Stomach (tissue), 9 donors: ENCODE measurements around the gene MIPOL1. TPM values are rescaled to one million over a fixed set of nuclear protein-coding genes. Genes with fewer than 3 reads are reported as not detected.
A peak's percentile ranks its signal among the peaks of the same experiment; 100 is the strongest.
"Not testable (repeated sequence)": the region's sequence is repeated elsewhere in the genome, so short reads cannot be mapped to it uniquely, and the experiment has no call there.

Experiments
- DNase-seq, 2 donors: peaks; one replicate each; pipeline versions ENCODE4 v3.0.0 to v3.0.0-alpha.2; 2013 to 2019
- H3K27ac ChIP-seq, 5 donors: fragments of 200-600 bp in 4 of 5; sonication (generic) in 4 of 5; one replicate each; pipeline ENCODE4 v1.5.1; 2013 to 2019; ENCODE audit warnings: mild to moderate bottlenecking in 1 of 5, moderate library complexity in 1 of 5
- H3K27me3 ChIP-seq, 3 donors: fragments of 200-600 bp; sonication (generic); one replicate each; pipeline ENCODE4 v1.5.1; 2017 to 2019; ENCODE audit warnings: mixed run types in 1 of 3
- H3K36me3 ChIP-seq, 4 donors: fragments of 200-600 bp; sonication (generic); 1 replicate in 3 of 4; 2 replicates in 1 of 4; pipeline ENCODE4 v1.5.1; 2016 to 2019
- H3K4me1 ChIP-seq, 4 donors: fragments of 200-600 bp; sonication (generic); one replicate each; pipeline ENCODE4 v1.5.1; 2016 to 2019
- H3K4me3 ChIP-seq, 4 donors: fragments of 200-600 bp; sonication (generic) in 3 of 4; one replicate each; pipeline ENCODE4 v1.5.1; 2016 to 2019; ENCODE audit warnings: mild to moderate bottlenecking in 1 of 4
- H3K9me3 ChIP-seq, 4 donors: fragments of 200-600 bp; sonication (generic); one replicate each; pipeline ENCODE4 v1.5.1; 2016 to 2019
- EP300 ChIP-seq: sonication (generic); formaldehyde crosslinking; IDR thresholded peaks from one replicate; pipeline ENCODE4 v1.6.1; 2017; ENCODE audit warnings: antibody characterized with exemption
- POLR2A ChIP-seq, 4 donors: fragments of 450-650 bp; IDR thresholded peaks; one replicate each; pipeline ENCODE4 v1.6.1; 2016; ENCODE audit warnings: antibody characterized with exemption in 4 of 4, control low read depth in 2 of 4, mild to moderate bottlenecking in 1 of 4, moderate library complexity in 1 of 4
- POLR2AphosphoS5 ChIP-seq, 3 donors: sonication (generic); formaldehyde crosslinking; IDR thresholded peaks; one replicate each; pipeline ENCODE4 v1.6.1; 2016; ENCODE audit warnings: antibody characterized with exemption in 3 of 3
- WGBS, 5 donors: extraction: QIAGEN DNeasy Blood & Tissue Kit in 3 of 5; methylation state at CpG; one replicate each; pipeline versions ENCODE4 v1.1.5 to v1.1.7; 2013 to 2018; 5-methylcytosine and 5-hydroxymethylcytosine counted together
- intact Hi-C: fragments of 100-400 bp; cut with DNase I; formaldehyde crosslinking; loops from one replicate; pipeline ENCODE4 v1.15.1; 2023; ENCODE audit warnings: low total_unique reads
- polyA plus RNA-seq, 3 donors: library from polyadenylated mRNA; stranded (reverse); fragments of 200-250 nt; gene quantifications; one replicate each; pipeline ENCODE4 v1.2.3, GENCODE V29; 2013
- total RNA-seq, 5 donors: library from RNA; depleted of rRNA; stranded (reverse); fragments of >200 nt; gene quantifications; one replicate each; pipeline versions ENCODE4 v1.1.0 to v1.2.3, GENCODE V29; 2014 to 2016
- TF ChIP-seq, protein P1 (sequence below), 7 experiments: fragments of 450-650 bp in 4 of 7; fragments of 200-600 bp in 3 of 7; sonication (generic) in 3 of 7; IDR thresholded peaks; one replicate each; pipeline ENCODE4 v1.5.1; 2016 to 2019; ENCODE audit warnings: antibody characterized with exemption in 7 of 7, control low read depth in 2 of 7, mild to moderate bottlenecking in 1 of 7
- donor health status: healthy with polysubstance abuse.
- donor health status: Bipolar disorder and iron deficiency.
- donor health status: healthy.

The MIPOL1 gene
- total and polyA plus RNA-seq, 8 donors, result 2.2 to 133 (median 15.8) TPM

DNA sequence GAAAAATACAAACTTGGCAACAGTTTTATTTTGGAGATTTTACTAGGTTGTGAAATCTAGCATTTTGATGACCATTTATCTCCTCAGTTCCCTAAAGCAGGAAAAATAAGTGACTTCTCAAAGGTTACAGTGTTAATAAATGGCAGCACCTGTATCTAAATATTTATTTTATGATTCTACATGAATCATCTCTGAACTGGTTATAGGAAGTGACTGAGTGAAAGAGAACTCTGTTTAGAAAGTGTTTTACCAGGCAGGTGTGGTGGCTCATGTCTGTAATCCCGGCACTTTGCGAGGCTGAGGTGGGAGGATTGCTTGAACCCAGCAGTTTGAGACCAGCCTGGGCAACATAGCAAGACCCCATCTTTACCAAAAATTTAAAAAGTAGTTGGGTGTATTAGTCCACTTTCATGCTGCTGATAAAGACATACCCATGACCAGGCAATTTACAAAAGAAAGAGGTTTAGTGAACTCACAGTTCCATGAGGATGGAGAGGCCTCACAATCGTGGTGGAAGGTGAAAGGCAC lies 26.3 kb downstream of the MIPOL1 start:
- WGBS, 5 donors, result 70 to 91% (median 75%) methylated on average over 3 of the region's 3 CpGs
- Histone ChIP-seq H3K36me3 (peaks cover 0 to 14% (median 2%) of the 10 kb centered on the region in 4 donors), H3K4me1 (no peaks in the 10 kb centered on the region), H3K4me3 (no peak overlapping the region), H3K9me3 (peaks cover 5 to 23% (median 10%) of the 10 kb centered on the region in 4 donors), H3K27ac (peak overlapping the region in 1 of 5 donors; percentile 6), H3K27me3 (no peaks in the 10 kb centered on the region)
- no peak for DNase-seq
- no peak for TF ChIP-seq POLR2AphosphoS5 (IDR thresholded peaks at IDR 0.05)
- TF ChIP-seq, protein P1, sequence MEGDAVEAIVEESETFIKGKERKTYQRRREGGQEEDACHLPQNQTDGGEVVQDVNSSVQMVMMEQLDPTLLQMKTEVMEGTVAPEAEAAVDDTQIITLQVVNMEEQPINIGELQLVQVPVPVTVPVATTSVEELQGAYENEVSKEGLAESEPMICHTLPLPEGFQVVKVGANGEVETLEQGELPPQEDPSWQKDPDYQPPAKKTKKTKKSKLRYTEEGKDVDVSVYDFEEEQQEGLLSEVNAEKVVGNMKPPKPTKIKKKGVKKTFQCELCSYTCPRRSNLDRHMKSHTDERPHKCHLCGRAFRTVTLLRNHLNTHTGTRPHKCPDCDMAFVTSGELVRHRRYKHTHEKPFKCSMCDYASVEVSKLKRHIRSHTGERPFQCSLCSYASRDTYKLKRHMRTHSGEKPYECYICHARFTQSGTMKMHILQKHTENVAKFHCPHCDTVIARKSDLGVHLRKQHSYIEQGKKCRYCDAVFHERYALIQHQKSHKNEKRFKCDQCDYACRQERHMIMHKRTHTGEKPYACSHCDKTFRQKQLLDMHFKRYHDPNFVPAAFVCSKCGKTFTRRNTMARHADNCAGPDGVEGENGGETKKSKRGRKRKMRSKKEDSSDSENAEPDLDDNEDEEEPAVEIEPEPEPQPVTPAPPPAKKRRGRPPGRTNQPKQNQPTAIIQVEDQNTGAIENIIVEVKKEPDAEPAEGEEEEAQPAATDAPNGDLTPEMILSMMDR (IDR thresholded peaks at IDR 0.05), result no peak
- TF ChIP-seq POLR2A (IDR thresholded peaks at IDR 0.05), result no peak
- TF ChIP-seq EP300, result no peak
- intact Hi-C loops, result no loop called here

DNA sequence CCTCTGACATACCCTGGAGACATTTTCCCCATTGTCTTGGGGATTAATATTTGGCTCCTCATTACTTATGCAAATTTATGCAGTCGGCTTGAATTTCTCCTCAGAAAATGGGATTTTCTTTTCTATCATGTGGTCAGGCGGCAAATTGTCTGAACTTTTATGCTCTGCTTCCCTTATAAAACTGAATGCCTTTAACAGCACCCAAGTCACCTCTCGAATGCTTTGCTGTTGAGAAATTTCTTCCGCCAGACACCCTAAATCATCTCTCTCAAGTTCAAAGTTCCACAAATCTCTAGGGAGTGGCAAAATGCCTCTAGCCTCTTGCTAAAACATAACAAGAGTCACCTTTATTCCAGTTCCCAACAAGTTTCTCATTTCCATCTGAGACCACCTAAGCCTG lies 27.9 kb downstream of the MIPOL1 start:
- H3K27me3 ChIP-seq, H3K4me1 ChIP-seq, DNase-seq, intact Hi-C loops, H3K4me3 ChIP-seq, H3K27ac ChIP-seq: not testable (repeated sequence)
- H3K36me3 ChIP-seq, result peaks cover 0 to 14% (median 2%) of the 10 kb centered on the region in 4 donors
- 94 to 97% (median 95%) methylated on average over 4 of the region's 4 CpGs for WGBS, 5 donors
- H3K9me3 ChIP-seq, result peaks cover 5 to 23% (median 10%) of the 10 kb centered on the region in 4 donors

DNA sequence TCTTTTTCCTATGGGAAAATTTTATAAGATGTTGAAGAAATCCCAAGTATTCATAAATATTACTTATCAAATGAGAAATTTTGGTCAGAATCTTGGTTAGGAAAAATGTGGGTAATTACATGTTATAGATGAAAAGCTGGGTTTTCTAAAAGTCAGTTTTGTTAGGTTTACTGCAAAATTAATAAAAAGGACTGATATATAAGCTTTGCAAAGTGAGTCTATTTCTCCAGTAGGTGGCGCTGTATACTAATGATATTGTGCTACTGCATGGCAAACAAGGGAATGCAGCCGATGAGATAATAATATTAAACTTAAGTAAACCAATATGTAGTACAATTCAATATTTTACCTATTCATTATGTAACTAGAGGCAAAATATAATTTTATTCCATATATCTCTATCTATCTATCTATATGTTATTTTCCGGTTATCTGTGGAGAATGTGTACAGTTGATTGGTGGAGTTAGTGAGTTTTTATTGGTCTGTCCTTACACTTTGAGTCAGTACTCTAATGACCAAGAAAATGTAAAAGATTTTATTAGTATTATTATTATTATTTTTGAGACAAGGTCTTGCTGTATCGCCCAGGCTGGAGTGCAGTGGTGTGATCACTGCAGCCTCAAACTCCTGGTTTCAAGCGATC lies 32.9 kb downstream of the MIPOL1 start:
- intact Hi-C loops, result loop anchor here (10.0 kb wide), 1 partner anchor 644 kb away; no protein-coding TSS in a partner anchor

DNA sequence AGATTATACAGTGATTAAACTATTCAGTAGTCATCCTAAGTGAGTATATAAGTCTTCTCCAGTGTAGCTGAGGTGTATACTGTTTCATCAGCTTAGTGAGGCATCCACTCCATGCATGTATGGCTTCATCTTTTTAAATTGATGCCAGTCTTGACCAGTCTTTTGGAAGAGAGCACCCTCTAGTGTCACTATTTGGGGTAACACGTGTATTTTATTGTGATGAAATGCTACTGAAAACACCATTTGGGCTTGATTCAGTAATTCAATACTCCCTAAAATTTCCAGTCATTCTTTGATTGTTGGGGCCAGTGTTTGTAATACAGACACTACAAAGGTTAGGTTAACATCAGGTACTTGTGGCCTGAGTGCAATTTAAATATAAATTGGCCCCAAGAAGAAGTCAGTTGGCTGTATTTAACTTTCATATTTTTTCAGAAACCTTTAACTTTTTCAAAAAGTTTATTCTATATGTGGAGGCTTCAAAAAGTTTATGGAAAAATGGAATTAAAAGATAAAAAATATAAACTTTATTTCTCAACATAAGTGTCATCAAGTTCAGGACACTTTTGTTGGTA lies 35.3 kb downstream of the MIPOL1 start:
- Histone ChIP-seq H3K4me3 (no peak overlapping the region), H3K27me3 (no peaks in the 10 kb centered on the region), H3K4me1 (peaks cover 0 to 7% (median 2%) of the 10 kb centered on the region in 4 donors), H3K27ac (no peak overlapping the region), H3K9me3 (no peaks in the 10 kb centered on the region), H3K36me3 (no peaks in the 10 kb centered on the region)
- DNase-seq, result peak in 1 of 2 donors; percentile 52
- intact Hi-C loops, result loop anchor here (10.0 kb wide), 1 partner anchor 642 kb away; no protein-coding TSS in a partner anchor
- WGBS, 5 donors, result 9 to 16% (median 12%) methylated on average over 1 of the region's 1 CpG
- no peak for TF ChIP-seq EP300
- no peak for TF ChIP-seq POLR2AphosphoS5 (IDR thresholded peaks at IDR 0.05)
- TF ChIP-seq, protein P1 (IDR thresholded peaks at IDR 0.05), result peak in 4 of 7 experiments; percentile 37 to 45 (median 43)
- no peak for TF ChIP-seq POLR2A (IDR thresholded peaks at IDR 0.05)

More for the DNA sequence above, 32.9 kb downstream of the MIPOL1 start:
- H3K4me1 ChIP-seq, result peaks cover 0 to 7% (median 2%) of the 10 kb centered on the region in 4 donors
- peaks cover 0 to under 1% (median 0%) of the 10 kb centered on the region in 4 donors for H3K36me3 ChIP-seq
- no peak overlapping the region for H3K27ac ChIP-seq
- 48 to 58% (median 55%) methylated on average over 5 of the region's 5 CpGs for WGBS, 5 donors
- peak in 1 of 2 donors; percentile 83 for DNase-seq
- no peaks in the 10 kb centered on the region for H3K27me3 ChIP-seq
- no peak overlapping the region for H3K4me3 ChIP-seq
- H3K9me3 ChIP-seq, result peaks cover 0 to 5% (median under 1%) of the 10 kb centered on the region in 4 donors
- no peak for TF ChIP-seq POLR2AphosphoS5 (IDR thresholded peaks at IDR 0.05)
- TF ChIP-seq, protein P1 (IDR thresholded peaks at IDR 0.05), result peak in 5 of 7 experiments; percentile 29 to 86 (median 69)
